Ishikawa (cell line): Measurements from ENCODE around the gene CD63.

Experiments
- CEBPB ChIP-seq: IDR thresholded peaks from 2 replicates; pipeline ENCODE4 v1.6.1; 2012
- CREB1 ChIP-seq: IDR thresholded peaks from 2 replicates; pipeline ENCODE4 v1.6.1; 2012; ENCODE audit warnings: low read depth
- EGR1 ChIP-seq: IDR thresholded peaks from 2 replicates; pipeline ENCODE4 v1.6.1; 2012
- EP300 ChIP-seq: IDR thresholded peaks from 2 replicates; pipeline ENCODE4 v1.6.1; 2012; ENCODE audit warnings: borderline replicate concordance
- FOXM1 ChIP-seq: IDR thresholded peaks from 2 replicates; pipeline ENCODE4 v1.6.1; 2012; ENCODE audit warnings: low read depth, borderline replicate concordance
- MAX ChIP-seq: IDR thresholded peaks from 2 replicates; pipeline ENCODE4 v1.6.1; 2012
- NFIC ChIP-seq: IDR thresholded peaks from 2 replicates; pipeline ENCODE4 v1.6.1; 2012
- RAD21 ChIP-seq: IDR thresholded peaks from 2 replicates; pipeline ENCODE4 v1.6.1; 2012; ENCODE audit warnings: low read depth
- TAF1 ChIP-seq: IDR thresholded peaks from 2 replicates; pipeline ENCODE4 v1.6.1; 2012; ENCODE audit warnings: low read depth, mild to moderate bottlenecking
- TCF12 ChIP-seq: IDR thresholded peaks from 2 replicates; pipeline ENCODE4 v1.6.1; 2012; ENCODE audit warnings: low read depth
- TEAD4 ChIP-seq: IDR thresholded peaks from 2 replicates; pipeline ENCODE4 v1.6.1; 2012
- USF1 ChIP-seq: IDR thresholded peaks from 2 replicates; pipeline ENCODE4 v1.6.1; 2012
- YY1 ChIP-seq: IDR thresholded peaks from 2 replicates; pipeline ENCODE4 v1.6.1; 2012; ENCODE audit warnings: low read depth
- ZBTB7A ChIP-seq: IDR thresholded peaks from 2 replicates; pipeline ENCODE4 v1.6.1; 2012; ENCODE audit warnings: low read depth
- TF ChIP-seq, protein P1 (sequence below): IDR thresholded peaks from 2 replicates; pipeline ENCODE4 v1.6.1; 2012; ENCODE audit warnings: low read depth, mild to moderate bottlenecking

CD63 gene

DNA sequence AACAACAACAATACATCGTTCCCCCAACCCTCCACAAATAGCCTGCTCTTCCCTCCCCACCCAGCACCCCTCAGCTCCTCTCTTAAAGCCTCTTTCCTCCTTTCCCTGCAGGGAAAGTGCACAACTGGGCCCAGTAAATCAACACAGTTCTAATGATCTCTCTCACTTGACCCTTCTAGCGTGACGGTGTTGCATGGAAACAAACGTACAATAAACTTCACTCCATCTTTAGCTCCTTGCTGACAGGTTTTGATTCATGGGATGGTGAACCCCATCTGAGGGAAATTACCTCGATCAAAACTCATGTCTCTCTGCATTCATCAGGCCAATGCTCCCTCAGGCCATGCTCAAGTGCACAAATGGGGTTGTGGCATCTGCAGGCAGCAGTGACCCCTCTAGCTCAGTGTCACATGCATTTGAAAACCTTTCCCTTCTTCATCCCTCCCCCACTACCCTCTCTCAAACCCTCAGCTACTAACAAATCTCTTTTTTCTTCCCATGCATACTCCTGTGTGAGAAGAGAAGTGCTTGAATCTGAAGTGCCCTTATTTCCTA lies 37.0 kb upstream of the CD63 start:
- TF ChIP-seq TAF1 = no peak
- no peak for TF ChIP-seq TEAD4
- TF ChIP-seq FOXM1 = no peak
- TF ChIP-seq ZBTB7A = no peak
- no peak for TF ChIP-seq CEBPB
- no peak for TF ChIP-seq NFIC
- no peak for TF ChIP-seq TCF12
- TF ChIP-seq CREB1 = no peak
- no peak for TF ChIP-seq RAD21
- TF ChIP-seq, protein P1, sequence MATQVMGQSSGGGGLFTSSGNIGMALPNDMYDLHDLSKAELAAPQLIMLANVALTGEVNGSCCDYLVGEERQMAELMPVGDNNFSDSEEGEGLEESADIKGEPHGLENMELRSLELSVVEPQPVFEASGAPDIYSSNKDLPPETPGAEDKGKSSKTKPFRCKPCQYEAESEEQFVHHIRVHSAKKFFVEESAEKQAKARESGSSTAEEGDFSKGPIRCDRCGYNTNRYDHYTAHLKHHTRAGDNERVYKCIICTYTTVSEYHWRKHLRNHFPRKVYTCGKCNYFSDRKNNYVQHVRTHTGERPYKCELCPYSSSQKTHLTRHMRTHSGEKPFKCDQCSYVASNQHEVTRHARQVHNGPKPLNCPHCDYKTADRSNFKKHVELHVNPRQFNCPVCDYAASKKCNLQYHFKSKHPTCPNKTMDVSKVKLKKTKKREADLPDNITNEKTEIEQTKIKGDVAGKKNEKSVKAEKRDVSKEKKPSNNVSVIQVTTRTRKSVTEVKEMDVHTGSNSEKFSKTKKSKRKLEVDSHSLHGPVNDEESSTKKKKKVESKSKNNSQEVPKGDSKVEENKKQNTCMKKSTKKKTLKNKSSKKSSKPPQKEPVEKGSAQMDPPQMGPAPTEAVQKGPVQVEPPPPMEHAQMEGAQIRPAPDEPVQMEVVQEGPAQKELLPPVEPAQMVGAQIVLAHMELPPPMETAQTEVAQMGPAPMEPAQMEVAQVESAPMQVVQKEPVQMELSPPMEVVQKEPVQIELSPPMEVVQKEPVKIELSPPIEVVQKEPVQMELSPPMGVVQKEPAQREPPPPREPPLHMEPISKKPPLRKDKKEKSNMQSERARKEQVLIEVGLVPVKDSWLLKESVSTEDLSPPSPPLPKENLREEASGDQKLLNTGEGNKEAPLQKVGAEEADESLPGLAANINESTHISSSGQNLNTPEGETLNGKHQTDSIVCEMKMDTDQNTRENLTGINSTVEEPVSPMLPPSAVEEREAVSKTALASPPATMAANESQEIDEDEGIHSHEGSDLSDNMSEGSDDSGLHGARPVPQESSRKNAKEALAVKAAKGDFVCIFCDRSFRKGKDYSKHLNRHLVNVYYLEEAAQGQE = no peak
- TF ChIP-seq YY1 = no peak
- TF ChIP-seq EGR1 = no peak
- TF ChIP-seq USF1 = no peak
- TF ChIP-seq EP300 = no peak
- TF ChIP-seq MAX = no peak

GRCh38 chr12:55762646-55763045 lies 33.8 kb upstream of the CD63 start:
- TF ChIP-seq TCF12 = no peak
- TF ChIP-seq YY1 = no peak
- TF ChIP-seq USF1 = no peak
- TF ChIP-seq ZBTB7A = no peak
- no peak for TF ChIP-seq CEBPB
- no peak for TF ChIP-seq TAF1
- TF ChIP-seq TEAD4 = no peak
- TF ChIP-seq CREB1 = no peak
- no peak for TF ChIP-seq EGR1
- TF ChIP-seq MAX = no peak
- TF ChIP-seq RAD21 = no peak
- no peak for TF ChIP-seq FOXM1

DNA sequence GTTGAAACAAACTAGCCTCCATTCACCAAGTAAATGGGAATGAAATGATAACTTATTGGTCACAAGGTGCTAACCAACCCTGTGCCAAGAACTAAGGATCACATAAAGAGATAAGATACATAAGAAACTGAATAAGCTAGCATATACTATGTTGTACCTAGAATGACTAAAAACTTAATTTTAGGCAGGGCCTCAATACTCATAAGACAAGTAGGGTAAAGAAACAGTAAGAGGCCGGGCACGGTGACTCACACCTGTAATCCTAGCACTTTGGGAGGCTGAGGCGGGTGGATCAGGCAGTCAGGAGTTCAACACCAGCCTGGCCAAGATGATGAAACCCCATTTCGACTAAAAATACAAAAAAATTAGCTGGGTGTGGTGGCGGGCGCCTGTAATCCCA lies 31.9 kb upstream of the CD63 start:
- TF ChIP-seq TAF1 (no peak), TEAD4 (no peak), EGR1 (no peak), NFIC (no peak), RAD21 (no peak), FOXM1 (no peak), EP300 (no peak), ZBTB7A (no peak), USF1 (no peak), CREB1 (no peak), YY1 (no peak), TCF12 (no peak), MAX (no peak), CEBPB (no peak)
- TF ChIP-seq, protein P1 = no peak

DNA sequence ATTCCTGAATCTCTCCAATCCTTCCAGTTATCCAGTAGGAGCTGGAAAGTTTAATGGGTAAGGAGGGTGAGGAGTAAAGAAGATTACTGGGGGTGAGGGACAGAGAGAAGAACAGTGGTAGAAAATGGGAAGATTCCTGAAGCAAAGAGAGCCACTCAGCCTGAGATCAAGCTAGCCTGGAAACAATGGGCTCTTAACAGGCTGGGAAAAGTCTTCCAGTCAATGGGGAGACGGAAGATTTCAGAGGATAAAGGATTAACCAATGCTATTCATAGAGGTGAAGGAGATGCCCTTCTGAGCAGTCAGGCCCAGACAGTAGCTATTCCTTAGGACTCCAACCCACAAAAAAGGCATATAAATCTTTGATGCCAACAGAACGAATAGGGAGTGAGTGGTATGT lies 28.9 kb upstream of the CD63 start:
- no peak for TF ChIP-seq ZBTB7A
- TF ChIP-seq TEAD4 = no peak
- TF ChIP-seq RAD21 = no peak
- TF ChIP-seq EP300 = no peak
- TF ChIP-seq TCF12 = no peak
- TF ChIP-seq CEBPB = no peak
- no peak for TF ChIP-seq NFIC
- no peak for TF ChIP-seq EGR1
- TF ChIP-seq, protein P1 = no peak
- no peak for TF ChIP-seq CREB1
- no peak for TF ChIP-seq MAX
- no peak for TF ChIP-seq TAF1
- no peak for TF ChIP-seq YY1
- no peak for TF ChIP-seq FOXM1
- TF ChIP-seq USF1 = no peak
